Measurements from ENCODE around the gene EMP1.
"Not testable (repeated sequence)": the region's sequence is repeated elsewhere in the genome, so short reads cannot be mapped to it uniquely, and the experiment has no call there.

Gene EMP1

DNA sequence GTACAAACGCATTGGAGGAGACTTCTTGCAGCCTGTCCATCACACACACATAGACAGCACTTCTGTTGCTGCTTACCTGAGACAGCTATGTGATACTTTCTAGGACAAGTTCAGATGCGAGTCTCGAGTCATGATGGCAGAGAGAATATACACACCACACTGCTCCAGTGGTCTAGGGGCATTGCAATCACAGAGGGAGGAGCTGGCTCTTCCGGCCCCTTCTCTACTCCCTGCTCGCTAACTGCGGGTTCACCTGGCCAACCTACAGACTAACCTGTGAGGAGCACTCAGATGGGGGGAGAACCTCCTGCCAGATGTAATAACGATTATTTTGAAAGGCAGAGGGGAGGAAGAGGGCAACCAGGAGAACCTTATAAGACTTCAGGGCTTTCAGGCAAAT, 30.7 kb downstream of the EMP1 start:
- DNase-seq: no peak

DNA sequence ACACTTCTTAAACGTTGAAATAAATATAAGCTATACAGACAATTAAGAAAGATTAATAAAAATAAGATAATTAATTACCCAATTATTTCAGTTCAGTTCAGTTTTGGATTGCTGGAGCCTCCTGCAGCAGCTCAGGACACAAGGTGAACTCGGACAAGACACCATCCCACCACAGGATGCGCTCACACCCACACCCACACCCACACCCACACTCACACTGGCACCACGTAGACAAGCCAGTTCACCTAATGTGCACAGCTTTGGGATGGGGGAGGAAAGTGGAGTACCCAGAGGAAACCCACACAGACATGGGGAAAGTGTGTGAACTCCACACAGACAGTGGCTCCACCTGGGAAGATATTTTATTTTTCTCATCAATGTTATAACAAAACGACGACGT, 32.1 kb downstream of the EMP1 start:
- DNase-seq: no peak

DNA sequence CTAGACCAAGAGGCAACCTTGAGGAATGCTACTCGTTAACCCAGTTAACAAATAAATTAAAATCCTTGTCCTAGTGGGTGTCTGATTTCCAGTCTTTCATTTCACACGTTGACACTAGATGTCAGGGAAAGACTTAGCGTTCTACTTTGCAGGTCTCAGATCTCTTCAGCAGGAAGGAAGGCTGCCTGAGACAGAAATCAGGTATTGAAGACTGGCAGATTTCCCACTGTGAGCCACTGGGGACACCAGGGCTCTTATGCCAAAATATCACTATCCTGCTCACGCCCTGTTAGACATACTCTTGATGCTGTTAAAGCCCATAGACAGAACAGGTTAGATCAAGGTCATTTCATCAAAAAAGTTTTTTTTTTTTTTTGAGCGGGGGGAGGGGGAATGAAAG, 33.0 kb downstream of the EMP1 start:
- no peak for DNase-seq

DNA sequence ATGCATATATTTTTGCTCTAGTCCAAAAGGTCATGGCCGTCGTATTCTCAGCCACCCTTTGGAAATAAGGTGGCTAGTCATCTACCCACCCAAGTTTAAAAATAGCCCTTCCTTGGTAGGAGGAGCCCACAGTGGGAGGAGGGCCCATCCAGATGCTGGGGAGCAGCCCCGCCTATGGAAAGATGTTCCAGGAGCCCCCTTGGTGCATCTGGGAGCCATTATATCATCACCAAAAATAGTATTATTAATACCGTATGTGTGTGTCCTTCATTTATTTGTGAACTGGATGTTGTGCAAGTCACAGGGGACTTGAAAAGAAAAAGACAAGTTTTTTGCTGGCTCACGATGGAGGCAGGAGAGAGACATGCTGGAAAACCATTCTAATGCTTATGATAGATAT, 34.0 kb downstream of the EMP1 start:
- DNase-seq: no peak

DNA sequence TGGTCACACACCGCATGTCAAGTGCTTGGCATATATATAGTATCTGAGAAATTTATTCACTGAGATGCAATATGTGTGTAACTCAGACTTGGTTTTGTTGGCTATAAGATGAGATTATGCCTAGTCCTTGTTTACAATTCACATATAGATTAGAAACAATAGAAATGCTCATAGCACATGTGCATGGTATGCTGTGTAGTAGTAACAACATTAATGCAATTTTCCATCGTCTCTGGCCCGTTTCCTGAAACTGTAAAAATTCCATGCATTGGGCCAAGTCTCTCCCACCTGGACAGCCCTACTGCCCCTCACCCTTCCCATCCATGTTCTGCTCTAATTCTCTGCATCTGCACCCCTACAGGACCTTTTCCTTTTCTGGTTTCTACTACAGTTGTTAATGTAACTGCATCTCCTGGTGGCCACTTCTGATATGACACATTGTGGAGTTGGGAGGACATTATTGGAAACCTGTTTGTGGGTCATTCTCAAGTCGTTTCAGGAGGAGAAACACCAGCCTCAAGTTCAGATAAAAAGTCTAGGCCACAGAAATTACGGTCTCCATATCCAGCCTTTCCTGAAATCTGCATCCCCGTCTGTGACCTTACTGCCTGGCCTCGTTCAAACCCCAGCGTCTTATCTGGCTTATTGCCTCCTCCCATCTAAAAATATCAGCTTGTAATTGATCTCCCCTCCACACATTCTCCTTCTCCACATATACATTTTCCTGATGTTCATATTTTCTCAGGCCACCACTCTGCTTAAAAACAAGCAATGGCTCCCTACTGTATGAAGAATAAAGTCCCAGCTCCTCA, 37.5 kb downstream of the EMP1 start:
- DNase-seq: no peak

DNA sequence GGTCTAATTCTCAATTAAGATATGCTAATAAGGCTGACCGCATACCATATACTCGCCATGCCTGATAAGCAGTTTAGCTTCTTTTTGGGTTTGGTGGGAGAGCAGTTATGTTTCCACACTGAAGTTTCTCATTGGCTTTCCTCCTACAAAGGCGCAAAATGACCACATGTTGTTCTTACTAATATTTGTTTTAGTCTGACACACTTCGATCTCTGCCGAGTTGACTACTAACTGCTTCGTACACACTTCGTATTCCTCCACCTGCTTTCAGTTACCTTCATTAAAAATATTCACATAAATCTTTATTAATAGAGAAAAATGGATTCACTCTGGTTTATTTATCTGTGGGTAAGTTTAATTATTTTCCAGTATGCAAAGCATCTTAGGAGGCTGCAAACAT, 41.7 kb downstream of the EMP1 start:
- DNase-seq: no peak

DNA sequence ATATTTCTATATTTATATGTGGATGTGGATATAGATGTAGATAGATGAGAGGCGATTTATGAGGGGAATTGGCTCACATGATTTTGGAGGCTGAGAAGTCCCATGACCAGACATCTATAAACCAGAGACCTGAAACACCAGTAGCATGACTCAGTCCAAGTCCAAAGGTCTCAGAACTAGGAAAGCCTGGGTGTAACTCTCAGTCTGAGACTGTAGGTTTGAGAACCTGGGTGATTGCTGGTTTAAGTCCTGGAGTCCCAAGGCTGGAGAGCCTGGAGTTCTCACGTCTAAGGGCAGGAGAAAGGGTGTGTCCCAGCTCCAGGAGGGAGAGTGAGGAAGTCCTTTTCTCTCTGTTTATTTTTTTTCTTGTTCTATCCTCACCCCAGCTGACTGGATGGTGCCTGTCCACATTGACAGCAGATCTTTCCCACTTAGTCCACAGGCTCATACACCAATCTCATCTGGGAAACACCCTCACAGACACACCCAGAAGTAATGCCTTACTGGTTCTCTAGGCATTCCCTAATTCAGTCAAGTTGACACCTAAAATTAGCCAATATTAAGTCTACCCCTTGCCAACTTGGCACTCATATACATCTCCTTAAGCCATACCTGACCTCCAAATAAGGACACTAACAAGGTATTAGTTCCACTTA, 45.4 kb downstream of the EMP1 start:
- DNase-seq: no peak

DNA sequence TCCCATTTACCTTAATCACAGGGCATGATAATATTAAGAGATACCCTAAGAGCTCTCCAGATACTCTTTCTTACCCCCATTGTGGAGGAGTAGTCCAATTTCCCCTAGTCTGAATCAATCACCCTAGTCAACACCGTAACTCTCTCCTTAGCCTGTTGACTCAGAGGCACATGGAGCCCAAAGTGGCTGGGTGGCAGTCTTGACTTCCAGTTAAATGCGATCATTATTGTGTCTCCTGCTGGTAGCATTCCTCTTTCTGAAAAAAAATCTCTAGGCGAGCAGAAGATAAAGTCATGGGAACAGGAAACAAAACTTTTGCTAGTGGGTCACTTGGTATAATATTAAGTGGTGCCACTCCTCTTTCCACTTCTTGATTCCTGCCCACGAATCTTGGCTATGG, 46.4 kb downstream of the EMP1 start:
- DNase-seq: no peak

DNA sequence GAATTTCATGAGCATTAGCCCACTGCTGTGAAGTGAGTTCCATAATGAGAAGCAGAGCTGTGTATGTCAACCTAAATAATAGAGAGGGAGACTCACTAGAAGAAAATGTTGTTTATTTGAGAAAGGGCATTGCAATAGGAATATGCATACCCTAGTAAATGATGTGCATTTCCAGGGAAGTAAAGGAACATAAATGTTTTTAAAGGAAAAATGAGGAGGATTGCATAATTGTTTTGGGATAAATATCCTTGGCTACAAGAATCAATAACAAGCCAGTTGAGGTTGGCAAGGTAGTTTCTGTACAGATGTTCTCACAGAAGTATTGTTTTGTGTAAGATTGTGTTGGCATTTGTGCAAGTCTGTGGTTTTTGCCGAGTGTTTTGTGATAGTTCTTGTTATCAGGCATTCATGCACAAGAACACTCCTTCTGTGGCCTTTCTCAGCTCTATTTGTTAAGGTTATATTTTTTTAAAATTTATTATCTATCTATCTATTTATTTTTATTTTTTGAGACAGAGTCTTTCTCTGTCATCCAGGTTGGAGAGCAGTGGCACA, 47.1 kb downstream of the EMP1 start:
- DNase-seq: no peak

DNA sequence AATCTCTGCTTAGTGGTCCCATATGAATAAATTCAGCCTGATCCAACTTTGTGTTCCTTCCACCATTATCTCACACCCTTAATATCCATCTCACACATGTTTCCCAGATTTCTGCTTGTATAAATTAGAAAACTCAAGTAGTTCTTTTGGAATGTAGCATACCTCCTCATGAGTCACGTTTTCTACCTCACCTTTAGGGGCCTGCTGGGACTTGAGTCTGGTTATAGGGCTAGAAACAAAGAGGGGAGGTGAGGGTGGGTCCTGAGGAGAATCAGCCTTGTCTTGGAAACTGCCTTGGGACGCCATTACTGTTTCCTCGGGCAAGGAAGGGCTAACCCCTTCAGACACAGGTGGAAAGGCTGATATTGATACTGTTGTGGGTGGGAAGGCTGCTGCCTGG, 51.1 kb downstream of the EMP1 start:
- DNase-seq: no peak

DNA sequence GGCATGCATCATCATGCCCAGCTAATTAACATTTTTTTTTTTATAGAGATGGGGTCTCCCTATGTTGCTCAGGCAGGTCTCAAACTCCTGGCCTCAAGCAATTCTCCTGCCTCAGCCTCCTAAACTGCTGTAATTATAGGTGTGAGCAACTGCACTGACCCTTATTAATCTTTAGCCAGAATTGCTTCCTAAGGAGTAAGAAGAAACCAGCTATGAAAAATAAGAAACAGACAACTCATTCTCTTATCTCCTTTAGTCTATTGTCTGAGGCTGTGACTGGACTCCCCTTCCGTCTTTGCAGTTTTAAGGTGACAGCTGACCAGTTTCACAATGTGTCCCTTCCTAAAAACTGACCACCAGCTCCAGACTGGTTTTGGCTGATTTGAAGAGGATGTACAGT, 52.4 kb downstream of the EMP1 start:
- no peak for DNase-seq

DNA sequence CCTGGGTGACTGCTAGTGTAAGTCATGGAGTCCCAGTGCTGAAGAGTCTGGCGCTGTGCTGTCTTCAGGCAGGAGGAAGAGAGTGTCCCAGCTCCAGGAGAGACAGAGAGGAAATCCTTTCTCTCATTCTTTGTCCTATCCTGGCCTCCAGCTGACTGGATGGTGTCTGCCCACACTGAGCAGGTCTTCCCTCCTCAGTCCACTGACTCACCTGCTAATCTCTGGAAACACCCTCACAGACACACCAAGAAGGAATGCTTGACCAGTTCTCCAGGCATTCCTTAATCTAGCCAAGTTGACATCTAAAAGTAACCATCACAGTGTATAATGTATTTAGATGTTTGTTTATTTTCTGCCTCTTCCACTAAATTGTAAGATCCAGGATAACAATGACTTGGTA, 53.9 kb downstream of the EMP1 start:
- no peak for DNase-seq

DNA sequence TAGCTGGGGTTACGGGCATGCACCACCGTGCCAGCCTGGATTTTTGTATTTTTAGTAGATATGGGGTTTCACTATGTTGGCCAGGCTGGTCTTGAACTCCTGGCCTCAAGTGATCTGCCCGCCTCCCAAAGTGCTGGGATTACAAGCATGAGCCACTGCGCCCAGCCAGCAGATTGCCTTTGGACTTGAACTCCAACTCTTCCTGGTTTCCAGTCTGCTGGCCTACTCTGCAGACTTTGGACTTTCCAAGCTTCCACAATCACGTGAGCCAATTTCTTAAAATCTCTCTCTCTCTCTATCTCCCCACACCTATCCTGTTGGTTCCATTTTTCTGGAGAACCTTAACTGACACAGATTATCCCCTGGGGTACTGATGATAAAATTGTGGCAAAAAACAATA, 55.0 kb downstream of the EMP1 start:
- no peak for DNase-seq

DNA sequence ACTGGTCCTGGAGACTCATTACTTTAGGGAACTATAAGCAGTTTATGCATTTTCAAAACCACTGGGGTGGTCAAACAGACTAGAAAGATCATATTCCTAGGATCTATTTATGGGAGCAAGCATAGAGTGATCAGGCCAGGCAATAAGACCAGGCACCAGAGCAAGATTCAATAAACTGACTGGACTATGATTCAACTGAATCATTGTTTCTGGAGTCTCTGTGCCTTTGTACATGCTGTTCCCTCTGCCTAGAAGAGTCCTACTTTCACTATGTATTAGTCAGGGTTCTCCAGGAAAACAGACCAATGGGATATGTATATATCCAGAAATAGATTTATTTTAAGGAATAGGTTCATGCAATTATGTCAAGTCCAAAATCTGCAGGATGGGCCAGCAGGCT, 55.5 kb downstream of the EMP1 start:
- DNase-seq: no peak

DNA sequence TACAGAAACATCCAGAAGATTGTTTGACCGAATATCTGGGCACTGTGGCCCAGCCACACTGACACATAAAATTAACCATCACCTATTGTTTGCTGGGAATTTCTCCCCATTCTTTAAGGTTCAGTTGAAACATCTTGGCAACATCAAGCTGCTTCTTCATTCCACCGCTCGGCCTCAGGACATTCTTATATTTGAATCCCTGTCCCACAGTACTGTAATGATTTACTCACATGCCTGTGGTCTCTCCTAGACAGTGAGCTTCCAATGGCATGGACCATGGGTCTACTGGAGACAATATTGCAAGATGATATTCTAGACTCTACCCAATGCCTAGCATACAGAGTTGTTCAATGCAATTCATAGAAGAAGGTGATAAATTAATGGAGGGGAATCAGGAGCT, 56.1 kb downstream of the EMP1 start:
- no peak for DNase-seq

DNA sequence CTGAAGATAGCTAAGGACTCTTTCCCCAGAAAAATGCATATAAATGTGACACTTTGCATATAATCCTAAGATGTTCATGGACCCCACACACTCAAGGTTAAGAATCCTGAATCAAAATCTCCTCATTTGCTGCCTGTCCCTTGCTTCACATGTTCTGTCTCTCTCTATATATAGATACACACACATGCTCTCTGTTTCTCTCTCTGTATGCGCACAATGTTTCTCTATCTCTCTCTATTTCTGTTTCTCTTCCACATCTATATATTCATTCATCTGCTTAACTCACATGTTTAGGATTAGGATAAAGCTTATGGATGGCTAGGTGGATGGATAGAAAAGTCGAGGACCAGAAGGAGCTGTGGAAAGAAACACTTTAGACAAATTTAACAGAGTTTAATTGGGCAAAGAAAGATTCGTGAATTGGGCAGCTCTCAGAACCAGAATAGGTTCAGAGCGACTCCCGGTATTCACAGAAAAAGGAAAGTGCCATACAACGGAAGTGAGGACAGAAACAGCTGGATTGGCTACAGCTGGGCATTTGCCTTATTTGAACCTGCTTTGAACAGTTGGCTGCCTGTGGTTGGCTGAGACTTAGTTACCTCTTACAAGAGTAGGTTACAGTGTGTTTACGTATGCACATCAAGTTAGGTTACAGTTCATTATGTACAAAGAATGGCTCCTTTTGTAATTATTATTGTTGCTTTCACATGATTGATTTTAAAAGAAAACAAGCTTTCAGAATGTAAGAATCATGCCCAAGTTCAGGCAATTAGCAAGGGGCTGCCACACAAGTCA, 57.6 kb downstream of the EMP1 start:
- DNase-seq: no peak

DNA sequence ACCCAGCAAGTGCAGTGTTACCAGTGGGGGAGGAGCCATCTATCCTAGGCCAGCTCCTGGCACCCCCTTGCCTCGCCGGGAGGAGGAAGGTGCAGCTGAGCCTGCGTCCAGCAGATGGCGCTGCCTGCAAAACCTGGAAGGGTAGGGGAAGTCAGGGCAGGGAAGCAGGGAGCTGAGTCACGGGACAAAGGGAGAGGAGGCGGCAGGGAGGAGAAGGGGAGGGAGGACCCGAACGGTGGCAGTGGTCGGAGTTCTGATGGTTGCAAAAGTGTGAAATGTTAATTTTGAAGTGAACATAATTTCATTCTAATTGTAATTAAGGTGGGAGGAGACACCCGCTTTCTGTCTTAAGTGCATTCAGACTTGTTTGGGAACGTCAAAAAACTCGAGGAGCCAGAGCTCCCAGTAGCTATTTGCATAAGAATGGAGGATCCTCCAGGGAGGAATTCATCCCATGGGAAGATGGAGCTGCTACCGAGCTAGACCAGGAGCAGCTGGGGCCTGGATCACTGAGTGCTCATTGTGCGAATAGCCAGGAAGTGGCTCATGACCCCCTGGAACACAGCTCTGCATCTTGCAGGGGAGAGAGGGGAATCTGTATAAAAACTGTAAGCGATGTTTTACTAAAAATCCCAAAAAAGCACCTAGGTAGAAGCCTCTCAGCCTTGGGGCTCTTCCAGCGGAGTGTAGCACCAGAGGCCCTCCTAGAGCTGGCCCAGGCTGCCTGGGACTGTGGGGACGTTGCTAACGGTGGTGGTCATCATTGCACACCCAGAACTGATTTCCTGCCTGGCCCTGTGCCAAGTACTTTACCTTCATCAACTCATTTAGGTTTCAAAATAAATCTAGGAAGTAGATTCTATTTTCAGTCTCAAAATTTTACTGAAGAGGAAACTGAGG, 59.5 kb downstream of the EMP1 start:
- peak; percentile 91 for DNase-seq

DNA sequence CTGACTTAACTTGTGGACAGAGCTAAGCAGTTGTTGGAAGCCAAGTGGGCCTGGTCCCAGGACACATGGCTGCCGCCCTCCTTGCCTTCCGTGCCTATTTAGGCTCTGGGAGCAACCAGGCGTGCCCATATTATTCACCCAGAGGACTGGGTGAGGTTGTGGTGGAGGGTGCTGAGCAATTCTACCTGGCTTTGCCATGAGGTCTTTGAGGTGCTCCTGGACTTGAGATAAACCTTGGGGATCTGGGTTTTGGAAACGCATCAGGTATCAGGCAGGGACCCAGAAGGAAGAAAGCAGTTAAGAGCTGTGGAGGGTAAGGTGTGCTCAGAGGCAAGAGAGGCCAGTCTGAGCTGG, 60.1 kb downstream of the EMP1 start:
- DNase-seq: no peak

DNA sequence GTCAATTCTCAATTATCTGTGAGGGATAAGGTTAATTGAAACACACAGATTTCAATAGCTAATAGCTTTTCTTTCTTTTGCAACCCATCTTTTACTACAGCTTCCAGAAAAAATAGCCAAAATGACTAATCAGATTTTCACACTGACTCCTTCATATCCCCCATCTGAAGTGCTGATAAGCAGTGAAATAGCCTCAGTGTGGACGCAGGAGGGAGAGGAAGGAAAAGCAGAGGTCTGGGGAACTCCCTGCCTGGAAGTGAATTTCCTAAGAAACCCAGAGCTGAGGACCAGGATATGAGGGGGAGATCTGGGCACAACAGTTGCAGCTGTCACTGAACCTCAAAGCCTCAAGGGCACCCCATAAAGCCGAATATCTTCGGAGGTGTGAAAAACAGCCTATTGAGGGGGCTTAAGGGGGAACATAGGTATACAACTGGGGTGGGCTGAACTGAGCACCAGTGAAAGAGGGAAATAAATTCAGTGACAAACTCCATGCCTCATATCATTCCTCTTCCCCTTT, 60.9 kb downstream of the EMP1 start:
- no peak for DNase-seq

DNA sequence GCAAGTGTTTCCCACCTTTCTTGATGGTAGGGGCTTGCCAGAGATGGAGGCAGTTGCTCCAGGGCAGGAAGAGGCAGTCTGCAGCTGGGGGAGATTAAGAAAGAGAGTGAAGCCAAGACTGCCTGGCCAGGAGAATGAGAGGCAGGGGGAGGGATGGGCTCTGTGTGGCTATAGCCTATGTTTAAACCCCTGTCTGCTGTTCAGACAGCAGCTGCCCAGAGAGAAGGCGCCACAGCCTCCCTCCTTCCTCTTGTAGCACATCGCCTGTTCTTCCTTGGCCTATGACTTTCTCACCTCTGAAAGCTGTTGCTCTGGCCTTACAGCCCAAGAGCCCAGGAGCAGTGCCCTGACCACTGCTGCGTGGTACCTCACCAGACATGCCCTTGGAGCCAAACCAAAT, 61.7 kb downstream of the EMP1 start:
- DNase-seq: no peak

DNA sequence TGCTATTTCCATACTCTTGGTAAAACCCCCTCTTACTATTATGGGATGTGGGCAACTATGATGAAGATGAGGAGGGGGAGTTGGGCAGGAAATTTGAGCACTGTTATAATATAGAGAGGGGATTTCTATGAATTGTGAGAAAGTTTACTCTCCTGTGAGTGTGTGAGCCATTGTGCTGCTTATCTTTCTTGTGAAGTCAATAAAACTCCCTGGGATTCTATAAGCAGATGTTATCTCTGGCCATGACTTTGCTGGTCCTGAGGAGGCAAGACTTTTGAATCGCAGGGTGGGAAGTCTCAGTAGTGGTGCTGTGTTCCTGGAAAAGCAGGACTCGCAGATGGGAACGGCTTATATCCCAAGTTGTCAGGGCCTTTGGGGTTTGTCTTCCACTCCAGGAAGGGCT, 62.2 kb downstream of the EMP1 start:
- DNase-seq: no peak

DNA sequence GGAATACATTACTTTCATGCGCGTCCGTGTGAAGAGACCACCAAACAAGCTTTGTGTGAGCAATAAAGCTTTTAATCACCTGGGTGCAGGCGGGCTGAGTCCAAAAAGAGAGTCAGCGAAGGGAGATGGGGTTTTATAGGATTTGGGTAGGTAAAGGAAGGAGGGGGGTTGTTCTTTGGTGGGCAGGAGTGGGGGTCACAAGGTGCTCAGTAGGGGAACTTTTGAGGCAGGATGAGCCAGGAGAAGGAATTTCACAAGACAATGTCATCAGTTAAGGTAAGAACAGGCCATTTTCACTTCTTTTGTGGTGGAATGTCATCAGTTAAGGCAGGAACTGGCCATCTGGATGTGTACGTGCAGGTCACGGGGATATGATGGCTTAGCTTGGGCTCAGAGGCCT, 63.1 kb downstream of the EMP1 start:
- not testable (repeated sequence) for DNase-seq
